SU-DHL-6 (cell line): ENCODE results near the gene FKBP11.
"Not testable (repeated sequence)": the region's sequence is repeated elsewhere in the genome, so short reads cannot be mapped to it uniquely, and the experiment has no call there.

ENCODE experiments used
- EZH2phosphoT487 ChIP-seq: fragments of 200-600 bp; sonication (generic), shearing (Covaris generic); conservative IDR thresholded peaks from 2 replicates; pipeline ENCODE4 v1.6.1; 2018; ENCODE audit warnings: mild to moderate bottlenecking, antibody characterized with exemption, low read length, moderate library complexity, mixed read lengths
- TF ChIP-seq, protein P1 (sequence below): fragments of 200-600 bp; sonication (generic); IDR thresholded peaks from one replicate; pipeline ENCODE4 v1.5.1; 2017; ENCODE audit warnings: antibody characterized with exemption, mild to moderate bottlenecking, low read length, moderate library complexity; ENCODE audit not compliant: insufficient read depth, poor library complexity, severe bottlenecking

DNA sequence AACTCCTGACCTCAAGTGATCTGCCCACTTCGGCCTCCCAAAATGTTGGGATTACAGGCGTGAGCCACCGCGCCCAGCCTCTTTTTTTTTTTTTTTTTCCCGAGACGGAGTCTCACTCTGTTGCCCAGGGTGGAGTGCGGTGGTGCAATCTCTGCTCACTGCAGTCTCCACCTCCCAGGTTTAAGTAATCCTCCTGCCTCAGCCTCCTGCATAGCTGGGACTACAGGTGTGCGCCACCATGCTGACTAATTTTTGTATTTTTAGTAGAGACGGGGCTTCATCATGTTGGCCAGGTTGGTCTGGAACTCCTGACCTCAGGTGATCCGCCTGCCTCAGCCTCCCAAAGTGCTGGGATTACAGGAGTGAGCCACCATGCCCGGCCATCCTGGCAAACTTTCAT, 15.6 kb downstream of the FKBP11 start:
- TF ChIP-seq EZH2phosphoT487 = not testable (repeated sequence)
- TF ChIP-seq, protein P1, sequence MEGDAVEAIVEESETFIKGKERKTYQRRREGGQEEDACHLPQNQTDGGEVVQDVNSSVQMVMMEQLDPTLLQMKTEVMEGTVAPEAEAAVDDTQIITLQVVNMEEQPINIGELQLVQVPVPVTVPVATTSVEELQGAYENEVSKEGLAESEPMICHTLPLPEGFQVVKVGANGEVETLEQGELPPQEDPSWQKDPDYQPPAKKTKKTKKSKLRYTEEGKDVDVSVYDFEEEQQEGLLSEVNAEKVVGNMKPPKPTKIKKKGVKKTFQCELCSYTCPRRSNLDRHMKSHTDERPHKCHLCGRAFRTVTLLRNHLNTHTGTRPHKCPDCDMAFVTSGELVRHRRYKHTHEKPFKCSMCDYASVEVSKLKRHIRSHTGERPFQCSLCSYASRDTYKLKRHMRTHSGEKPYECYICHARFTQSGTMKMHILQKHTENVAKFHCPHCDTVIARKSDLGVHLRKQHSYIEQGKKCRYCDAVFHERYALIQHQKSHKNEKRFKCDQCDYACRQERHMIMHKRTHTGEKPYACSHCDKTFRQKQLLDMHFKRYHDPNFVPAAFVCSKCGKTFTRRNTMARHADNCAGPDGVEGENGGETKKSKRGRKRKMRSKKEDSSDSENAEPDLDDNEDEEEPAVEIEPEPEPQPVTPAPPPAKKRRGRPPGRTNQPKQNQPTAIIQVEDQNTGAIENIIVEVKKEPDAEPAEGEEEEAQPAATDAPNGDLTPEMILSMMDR = not testable (repeated sequence)
